Stimulated activated CD4-positive, alpha-beta T cell treated with anti-CD3 and anti-CD28 coated beads, Interleukin-2, amount 100 ng/mL, for 24 hours (primary cell): Measurements from ENCODE around the gene TEX12.
"Not testable (repeated sequence)": the region's sequence is repeated elsewhere in the genome, so short reads cannot be mapped to it uniquely, and the experiment has no call there.

ENCODE experiments used
- DNase-seq, 2 donors: peaks; one replicate each; pipeline ENCODE4 v3.0.0-alpha.2; 2020

TEX12 gene, protein sequence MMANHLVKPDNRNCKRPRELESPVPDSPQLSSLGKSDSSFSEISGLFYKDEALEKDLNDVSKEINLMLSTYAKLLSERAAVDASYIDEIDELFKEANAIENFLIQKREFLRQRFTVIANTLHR

DNA sequence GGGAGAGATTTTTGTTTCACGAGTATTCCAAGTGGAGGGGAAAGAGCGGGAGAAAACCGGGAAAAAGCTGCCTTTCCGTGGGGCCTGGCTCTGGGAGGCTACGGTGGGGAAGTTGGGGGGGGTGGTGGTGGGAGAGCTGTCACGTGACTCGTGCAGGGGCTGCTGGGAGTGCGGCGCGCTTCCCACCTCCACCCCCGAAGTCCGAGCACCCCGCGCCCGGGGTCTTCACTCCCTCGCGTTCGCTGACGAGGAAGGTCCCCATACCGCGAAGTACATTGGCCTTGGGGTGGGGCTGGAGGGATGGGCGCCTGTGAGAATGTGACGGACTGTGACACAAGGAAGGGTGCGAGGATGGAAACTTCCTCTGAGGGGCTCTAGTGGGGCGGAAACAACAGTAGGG, at the start of gene TEX12:
TSS of gene TEX12 (plus strand) at position 228 of the 400 bp plus-strand sequence. CDS start 1,897 bp downstream, outside the sequence.
- DNase-seq = no peak

GRCh38 chr11:112118176-112118575, 49.0 kb upstream of the TEX12 start:
- no peak for DNase-seq

DNA sequence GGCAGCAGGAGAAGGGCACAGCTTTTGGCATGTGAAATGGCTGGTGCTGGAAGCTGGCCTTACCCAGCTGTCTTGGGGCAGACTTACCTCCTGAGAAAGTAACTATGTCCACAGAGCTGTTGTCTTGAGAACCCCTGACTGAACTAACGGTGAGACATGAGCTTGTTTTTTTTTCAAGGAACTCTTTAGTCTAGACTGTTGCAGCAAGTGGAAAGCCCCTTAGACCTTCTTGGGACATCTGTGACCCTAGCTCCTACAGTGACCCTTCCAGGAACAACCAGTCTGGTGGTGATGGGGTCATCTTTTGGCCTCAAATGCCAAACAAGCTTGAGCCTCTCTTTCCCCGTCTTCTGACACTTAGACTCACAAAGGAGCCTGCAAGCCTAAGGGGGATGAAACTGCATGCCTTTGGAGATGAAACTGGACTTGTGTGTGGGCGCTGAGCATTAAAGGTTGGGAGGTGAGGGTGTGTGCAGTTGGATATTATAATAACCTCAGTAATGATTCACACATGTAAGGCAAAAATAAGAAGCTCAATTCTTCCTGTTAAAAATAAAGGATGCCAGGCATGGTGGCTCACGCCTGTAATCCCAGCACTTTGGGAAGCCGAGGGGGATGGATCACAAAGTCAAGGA, 45.1 kb upstream of the TEX12 start:
- DNase-seq = no peak

- DNase-seq = no peak
Observed at GRCh38 chr11:112123129-112123528, 44.0 kb upstream of the TEX12 start.

DNA sequence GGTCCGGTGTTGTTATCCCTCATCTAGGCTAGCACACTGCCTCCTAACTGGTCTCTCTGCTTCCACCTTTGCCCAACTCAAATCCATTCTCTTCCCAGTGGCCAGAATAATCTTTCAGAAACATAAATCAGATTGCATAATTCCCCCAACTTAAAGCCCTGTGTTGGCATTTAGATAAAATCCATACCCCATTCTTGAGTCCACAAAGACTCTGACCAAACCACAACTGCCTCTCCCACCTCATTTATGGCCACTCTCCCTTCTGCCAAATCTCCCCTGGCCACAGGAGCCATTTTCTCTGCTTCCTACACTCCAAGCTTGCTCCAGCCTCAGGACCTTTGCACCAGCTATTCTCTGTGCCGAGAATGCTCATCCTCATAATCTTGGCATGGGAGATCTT, 40.1 kb upstream of the TEX12 start:
- no peak for DNase-seq

DNA sequence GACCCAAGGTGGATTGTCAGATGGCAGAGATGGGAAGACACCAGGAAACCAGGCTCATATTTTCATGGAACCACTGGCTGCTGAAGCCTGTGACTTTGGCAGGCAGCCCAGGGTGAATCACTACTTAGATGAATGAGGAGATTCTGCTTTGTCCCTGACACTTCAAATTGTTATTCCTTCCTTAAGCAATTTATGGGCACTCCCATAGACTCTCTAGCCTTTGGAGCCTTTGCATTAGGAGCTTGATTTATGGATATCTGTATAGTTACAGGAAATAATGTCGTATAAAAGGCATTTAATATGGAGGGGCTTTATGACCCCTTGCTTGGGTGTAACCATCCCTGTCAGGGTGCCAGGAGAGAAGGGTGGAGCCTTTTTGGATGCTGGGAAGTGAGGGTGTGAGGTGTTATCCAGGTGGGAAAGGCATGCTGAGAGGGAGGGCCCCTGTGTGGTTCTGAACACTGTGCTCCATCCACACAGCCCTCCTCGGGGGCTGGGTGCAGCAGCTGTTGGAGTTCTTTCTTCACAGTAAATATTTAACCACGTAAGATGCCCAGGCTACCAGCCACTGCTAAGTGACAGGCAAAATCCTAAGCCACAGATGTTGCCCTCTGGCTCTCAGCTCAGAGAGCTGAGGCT, 38.6 kb upstream of the TEX12 start:
- DNase-seq = no peak

GRCh38 chr11:112129656-112130055, 37.5 kb upstream of the TEX12 start:
- DNase-seq = no peak

DNA sequence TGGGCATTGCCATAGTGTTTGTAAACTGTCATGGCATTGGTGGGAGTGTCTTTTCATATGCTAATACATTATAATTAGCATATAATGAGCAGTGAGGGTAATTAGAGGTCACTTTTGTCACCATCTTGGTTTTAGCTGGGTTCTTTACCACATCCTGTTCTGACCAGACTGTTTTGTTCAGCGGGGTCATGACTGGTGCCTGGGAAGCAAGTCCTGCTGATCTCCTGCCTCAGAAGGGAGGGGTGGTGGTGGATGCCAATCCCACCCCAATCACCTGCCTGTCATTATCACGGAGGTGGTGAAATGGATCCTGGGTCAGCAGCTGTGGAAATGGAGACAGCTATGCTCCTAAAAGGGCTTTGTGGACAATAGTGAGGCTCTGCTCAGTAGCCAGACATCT, 34.4 kb upstream of the TEX12 start:
- DNase-seq = no peak

GRCh38 chr11:112134473-112134872, 32.7 kb upstream of the TEX12 start:
- no peak for DNase-seq

DNA sequence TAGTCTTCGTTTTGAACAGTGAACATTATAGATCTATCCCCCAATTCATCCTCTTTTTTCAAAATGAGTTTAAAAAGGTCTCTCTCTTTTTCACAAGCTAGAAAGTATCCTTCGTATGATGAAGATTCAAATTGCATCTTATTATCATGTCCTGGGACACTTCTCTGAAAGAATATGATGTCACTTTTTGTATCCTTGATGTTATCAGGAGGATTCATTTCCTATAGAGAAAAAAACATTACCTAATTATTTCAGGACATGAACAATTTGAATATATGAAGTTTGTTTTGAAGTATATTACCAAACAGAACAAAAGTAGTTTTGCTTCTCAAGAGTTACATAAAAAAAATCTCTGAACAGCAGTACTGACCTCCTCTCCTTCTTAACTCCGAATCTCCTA, 23.6 kb upstream of the TEX12 start:
- DNase-seq = no peak

DNA sequence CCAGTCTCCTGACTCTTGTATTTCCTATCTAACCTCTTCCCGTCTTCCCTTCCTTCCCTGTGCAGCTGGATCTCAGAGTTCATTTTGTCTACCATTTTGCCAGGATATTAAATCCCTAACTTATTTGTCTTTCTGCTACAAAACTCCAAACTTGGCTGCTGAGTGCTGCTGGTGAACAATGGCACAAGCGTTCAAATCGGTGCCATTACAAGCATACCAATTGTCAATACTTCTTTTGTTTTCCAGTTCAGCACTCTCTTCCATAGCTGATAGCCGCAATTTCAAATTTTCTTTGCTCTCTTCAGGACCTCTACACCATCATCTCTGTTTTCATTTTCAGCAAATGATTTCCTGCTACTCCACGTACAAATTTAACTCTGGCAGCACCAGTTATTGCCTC, 16.7 kb upstream of the TEX12 start:
- DNase-seq = no peak

- no peak for DNase-seq
Observed at GRCh38 chr11:112156153-112156955, 10.8 kb upstream of the TEX12 start.

GRCh38 chr11:112156956-112157766, 10.0 kb upstream of the TEX12 start:
- DNase-seq = no peak

GRCh38 chr11:112159098-112160065, 7.8 kb upstream of the TEX12 start:
- no peak for DNase-seq

DNA sequence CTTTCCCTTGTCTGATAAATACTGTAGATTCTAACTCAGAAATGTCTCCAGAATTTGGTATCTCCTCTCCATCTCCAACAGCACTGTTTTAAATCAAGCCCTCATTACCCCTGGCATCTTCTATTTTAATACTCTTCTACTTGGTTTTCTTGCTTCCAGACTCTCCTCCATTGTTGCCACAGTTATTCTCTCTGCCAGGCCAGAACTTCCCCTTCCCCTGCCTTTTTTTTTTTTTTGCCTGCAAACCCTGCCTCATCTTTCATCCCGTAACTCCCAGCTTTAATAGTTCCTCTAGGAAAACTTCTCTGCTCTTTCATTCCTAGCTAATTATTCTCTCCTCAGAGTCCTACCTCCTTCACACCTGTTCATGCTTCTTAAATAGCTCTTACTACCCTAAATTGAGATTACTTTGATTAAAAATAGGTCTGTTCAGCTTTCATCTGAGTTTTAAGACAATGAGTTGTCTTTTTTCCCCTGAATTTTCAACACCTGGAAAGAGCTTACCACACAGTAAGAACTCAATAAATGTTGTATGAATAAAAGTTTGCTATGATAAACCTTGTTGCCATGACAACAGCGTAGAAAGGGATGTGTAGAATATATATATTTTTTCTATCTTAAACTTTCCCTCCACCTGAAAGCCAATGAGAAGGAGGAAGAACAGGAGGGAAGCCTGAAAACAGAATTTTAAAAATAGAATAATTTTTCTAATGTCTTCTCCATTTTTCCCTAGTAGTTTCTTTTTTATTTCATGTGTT, 6.9 kb upstream of the TEX12 start:
- DNase-seq = no peak

DNA sequence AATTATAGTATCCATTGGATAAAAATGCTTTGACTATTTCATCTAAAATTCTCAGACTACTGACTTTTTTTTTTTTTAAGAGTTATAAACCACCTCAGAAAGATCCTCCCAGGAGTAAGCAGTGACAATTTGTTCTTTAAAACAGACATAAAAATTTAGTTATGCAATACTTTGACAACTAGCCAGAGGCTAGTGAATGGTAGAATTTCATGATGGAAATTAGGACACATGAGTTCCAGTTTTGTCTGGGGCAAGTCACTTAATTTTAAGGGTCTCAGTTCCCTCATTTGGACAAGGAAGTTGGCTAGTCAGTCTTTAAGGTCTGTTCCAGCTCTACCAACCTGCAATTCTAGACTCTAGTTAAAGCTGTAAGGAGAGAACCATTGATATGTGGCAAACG, 6.2 kb upstream of the TEX12 start:
- no peak for DNase-seq

- not testable (repeated sequence) for DNase-seq
Observed at GRCh38 chr11:112162200-112162599, 5.0 kb upstream of the TEX12 start.

GRCh38 chr11:112162761-112163546, 4.2 kb upstream of the TEX12 start:
- DNase-seq = no peak

DNA sequence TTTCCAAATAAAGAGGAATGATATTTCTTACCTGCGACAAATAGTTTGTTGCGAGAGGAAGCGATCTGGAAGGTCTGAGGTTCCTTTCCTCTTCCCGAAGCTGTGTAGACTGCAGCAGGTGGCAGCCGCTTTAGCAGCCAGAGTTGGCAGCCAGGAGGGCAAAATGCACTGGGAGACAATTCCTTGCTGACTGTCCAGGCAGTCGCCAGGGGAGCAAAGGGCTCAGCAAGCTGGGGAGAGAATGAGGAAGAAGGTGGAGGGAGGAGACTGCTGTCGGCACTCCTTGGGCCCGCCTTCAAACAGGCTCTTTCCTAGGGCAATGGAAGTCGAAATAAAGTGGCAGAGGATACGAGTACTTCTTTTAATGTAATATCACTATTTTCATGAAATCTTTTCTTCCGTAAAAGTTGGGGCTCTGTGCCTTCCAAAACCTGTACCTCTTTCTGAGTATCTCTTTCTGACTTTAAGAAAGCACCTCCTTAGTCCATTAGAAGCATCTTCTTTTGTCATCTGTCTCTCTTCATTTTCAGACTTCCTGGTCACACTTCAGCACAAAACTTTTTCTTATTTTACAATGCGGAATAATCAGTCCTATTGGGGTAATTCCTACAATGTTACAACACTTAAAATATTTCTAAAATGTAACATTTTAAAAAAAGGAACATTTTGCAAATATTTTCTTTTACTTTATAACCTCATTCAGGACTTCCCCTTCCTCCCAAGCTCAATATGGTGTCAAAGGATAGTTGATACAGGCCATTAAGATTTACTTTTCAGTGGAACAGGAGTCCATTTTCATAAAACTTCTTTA, 3.1 kb upstream of the TEX12 start, which contains the start of gene IL18:
TSS of gene IL18 (minus strand) at position 220 of the 811 bp plus-strand sequence. CDS start 9,041 bp downstream, outside the sequence.
- no peak for DNase-seq
